Measurements from ENCODE around the gene TNNI3. TPM values are rescaled to one million over a fixed set of nuclear protein-coding genes. Genes with fewer than 3 reads are reported as not detected.
"Not testable (repeated sequence)": the region's sequence is repeated elsewhere in the genome, so short reads cannot be mapped to it uniquely, and the experiment has no call there.

TNNI3 gene
- 13.5 and 25.2 TPM in 2 replicates for total RNA-seq (2014; rRNA removed; shearing (Covaris generic))

DNA sequence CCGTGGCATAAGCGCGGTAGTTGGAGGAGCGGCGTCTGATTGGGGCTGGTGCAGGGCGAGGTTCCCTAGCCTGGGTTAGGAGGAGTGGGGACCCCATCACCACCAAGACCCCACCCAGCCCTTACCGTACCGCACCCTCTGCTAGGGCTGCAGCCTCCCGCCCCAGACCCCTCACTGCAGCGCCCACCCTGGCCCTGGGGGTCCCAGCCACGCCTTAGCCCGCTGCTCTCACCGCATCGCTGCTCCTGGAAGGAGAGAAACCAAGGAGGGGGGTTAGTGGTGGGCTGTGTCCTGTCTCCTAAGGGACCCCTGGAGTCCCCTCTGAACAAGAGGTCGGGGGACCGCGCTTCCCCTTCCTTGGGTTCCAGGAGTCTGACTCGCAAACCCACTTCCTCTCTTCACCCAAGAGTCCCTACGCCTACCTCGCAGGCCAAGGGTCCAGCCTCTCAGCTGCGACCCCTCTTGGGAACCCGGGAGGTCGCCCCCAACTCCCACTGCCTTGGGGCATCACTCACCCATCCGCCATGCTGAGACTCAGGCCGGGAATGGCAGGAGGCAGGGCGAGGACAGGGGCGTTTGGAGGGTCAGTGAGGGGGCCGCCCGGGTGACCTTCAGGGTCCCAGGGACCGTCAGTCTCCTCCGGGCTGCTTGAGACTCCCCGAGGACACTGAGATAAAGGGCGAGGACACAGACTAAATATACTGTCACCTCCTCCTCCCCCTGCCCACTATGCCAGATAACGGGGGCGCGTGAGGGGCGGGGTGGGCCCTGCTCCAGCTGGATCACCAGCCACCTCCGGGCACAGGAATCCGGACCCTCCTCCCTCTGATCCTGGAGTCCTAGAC, at the start of gene TNNI3:
TSS of gene TNNI3 (minus strand) at position 669 of the 845 bp plus-strand sequence. CDS start at position 526, 143 bp downstream.
- in situ Hi-C loops (cut with HindIII; ENCODE audit: low sequenced_read_pairs): no loop called here

GRCh38 chr19:55206664-55207500, 49.4 kb upstream of the TNNI3 start:
- no peak for DNase-seq (ENCODE audit: low spot score)
- in situ Hi-C loops (cut with HindIII; ENCODE audit: low sequenced_read_pairs): no loop called here

More for the DNA sequence above, at the start of gene TNNI3:
- no peak for DNase-seq (ENCODE audit: low spot score)

- DNase-seq (ENCODE audit: low spot score); in situ Hi-C loops (cut with HindIII; ENCODE audit: low sequenced_read_pairs): not testable (repeated sequence)
These were observed 44.7 kb upstream of the TNNI3 start for GRCh38 chr19:55202199-55202598.

- in situ Hi-C loops (cut with HindIII; ENCODE audit: low sequenced_read_pairs): no loop called here
These were observed 42.2 kb upstream of the TNNI3 start for GRCh38 chr19:55199620-55200204.

DNA sequence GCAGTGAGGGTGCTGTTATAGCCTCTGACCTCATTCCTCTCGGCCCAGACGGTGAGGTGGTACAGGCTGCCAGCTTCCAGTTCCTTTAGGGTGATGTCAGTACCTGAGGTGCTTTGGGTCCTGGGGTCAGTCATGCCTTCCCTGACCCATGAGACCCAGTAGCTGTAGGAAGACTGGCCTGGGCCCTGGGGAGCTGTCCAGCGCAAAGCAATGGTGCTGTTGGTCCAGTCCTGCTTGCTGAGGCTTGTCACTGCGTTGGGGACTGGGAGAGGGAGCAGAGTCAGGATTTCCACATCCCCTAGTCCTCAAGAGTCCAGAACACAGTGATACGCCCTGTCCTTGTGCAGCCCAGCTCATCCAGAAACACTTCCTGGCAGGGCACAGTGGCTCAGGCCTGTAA, 41.1 kb upstream of the TNNI3 start:
- no peak for DNase-seq (ENCODE audit: low spot score)
- in situ Hi-C loops (cut with HindIII; ENCODE audit: low sequenced_read_pairs): no loop called here

More at GRCh38 chr19:55199620-55200204, 42.2 kb upstream of the TNNI3 start:
- DNase-seq (ENCODE audit: low spot score): no peak

DNA sequence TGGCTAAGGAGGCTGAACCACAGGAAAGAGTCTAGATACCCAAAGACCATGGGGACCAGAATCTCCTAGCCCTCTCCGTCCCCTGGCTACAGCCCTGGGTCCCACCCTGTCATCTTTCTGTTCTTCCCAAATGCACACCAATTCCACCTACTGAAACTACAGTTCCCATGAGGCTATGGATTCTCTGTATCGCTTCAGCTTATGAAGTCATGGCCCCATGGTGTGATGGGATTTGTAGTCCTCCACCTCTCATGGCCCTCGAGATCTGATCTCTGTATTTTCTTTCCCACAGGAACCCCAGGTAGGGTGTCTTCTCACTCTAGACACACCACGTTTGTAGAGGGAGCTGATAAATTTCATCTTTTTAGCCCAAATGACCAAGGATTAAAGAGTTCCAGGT, 40.0 kb upstream of the TNNI3 start:
- in situ Hi-C loops (cut with HindIII; ENCODE audit: low sequenced_read_pairs): no loop called here
- peak; percentile 30 for DNase-seq (ENCODE audit: low spot score)

- DNase-seq (ENCODE audit: low spot score): no peak
- in situ Hi-C loops (cut with HindIII; ENCODE audit: low sequenced_read_pairs): no loop called here
These were observed 39.3 kb upstream of the TNNI3 start for GRCh38 chr19:55196803-55197202.

DNA sequence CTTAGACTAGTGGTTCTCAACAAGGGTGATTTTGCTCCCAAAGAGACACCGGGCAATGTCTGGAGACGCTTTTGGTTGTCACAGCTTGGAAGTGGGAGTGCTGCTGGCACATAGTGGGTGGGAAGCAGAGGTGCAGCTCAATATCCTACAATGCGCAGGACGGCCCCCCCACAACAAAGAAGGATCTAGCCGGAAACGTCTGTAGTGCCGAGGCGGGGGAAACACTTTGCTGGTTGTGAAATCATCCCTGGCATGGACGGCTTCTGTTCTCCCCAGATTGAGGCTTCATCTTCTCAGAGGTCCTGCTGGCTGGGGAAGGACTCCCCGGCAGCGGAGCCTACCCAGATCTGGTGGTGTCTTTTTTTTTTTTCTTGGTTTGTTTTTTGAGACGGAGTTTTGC, 35.9 kb upstream of the TNNI3 start:
- no peak for DNase-seq (ENCODE audit: low spot score)
- in situ Hi-C loops (cut with HindIII; ENCODE audit: low sequenced_read_pairs): no loop called here

GRCh38 chr19:55189403-55189835, 31.9 kb upstream of the TNNI3 start:
- in situ Hi-C loops (cut with HindIII; ENCODE audit: low sequenced_read_pairs): no loop called here
- no peak for DNase-seq (ENCODE audit: low spot score)

- DNase-seq (ENCODE audit: low spot score): no peak
- in situ Hi-C loops (cut with HindIII; ENCODE audit: low sequenced_read_pairs): no loop called here
These were observed 31.1 kb upstream of the TNNI3 start for GRCh38 chr19:55188625-55189024.

DNA sequence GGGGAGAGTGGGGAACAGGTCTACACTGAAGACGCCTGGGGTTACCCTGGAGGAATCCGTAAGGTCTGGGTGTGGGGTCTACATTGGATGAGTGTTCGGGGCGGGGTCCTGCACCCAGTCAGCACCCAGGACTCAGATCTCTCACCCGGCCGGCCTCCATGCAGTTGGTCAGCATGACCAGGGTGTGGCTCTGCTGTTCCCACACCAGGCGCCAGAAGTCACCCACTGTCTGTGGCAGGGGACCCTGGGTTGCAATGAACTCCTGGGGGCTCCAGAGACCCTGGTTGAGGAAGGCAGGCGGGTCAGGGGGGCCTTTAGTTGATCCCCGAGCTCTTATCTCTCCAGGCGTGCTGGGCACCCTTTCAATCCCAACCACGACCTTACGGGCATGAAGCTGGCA, 28.5 kb upstream of the TNNI3 start:
- in situ Hi-C loops (cut with HindIII; ENCODE audit: low sequenced_read_pairs): no loop called here
- DNase-seq (ENCODE audit: low spot score): no peak

DNA sequence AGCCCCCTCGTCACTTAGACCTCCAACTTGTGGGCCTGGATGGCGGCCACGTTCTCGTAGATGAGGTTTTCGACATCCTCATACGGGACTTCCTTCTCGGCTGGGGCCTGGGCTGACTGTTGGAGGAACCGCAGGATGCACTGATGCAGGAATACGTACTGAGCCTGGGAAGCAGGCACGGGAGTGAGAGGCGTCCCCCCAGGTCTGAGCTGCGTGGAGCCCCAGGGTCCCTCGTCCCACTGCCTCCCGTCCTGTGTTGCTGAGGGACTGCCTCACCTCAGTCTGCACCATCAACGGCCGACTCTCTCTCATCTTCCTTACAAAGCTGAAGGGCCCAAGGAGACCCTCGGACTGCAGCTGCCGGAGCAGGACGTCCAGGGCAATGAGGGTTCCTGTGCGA, 24.2 kb upstream of the TNNI3 start:
- in situ Hi-C loops (cut with HindIII; ENCODE audit: low sequenced_read_pairs): no loop called here
- DNase-seq (ENCODE audit: low spot score): no peak

DNA sequence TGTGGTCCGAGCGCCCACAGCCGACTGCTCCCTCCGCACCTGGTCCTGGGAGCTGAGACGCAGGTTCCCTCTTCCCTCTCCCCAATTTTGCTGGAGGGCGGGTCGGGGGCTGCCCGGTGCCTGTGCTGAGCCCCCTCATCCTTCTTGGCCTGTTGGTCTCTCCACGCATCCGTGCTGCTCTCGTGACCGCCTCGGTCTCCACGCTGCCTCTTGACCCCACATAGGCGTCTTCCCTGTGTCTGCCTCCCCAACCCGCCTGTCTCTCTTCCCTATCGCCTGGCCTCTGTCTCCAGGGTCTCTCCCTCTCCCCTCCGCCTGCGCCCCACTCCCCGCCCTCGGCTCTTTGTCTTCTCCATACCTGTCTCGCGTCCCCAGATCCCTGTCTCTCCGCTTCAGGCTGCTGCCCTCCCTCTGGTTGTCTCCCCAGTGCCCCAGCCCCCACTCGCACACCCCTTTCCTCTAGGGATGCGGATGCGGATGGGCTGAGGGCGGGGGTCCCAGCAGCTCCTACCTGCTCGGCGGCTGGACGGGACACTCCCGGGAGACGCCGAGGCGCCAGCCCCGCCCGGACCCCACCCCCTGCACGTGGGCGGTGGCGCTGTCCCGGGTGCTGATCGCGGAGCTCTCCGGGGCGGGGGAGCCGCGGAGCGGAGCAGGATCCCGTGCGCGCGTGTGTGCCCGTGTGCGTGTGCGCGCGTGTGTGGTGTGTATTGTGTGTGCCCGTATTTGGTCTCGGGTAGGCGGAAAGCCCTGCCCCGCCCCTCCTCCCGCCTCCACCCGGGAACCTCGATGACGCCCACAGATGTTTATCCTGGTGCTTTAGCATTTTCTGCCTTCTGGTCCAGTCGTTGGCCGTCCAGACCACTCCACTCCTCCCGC, 22.3 kb upstream of the TNNI3 start, which contains the start of gene SYT5:
TSS of gene SYT5 (minus strand) at position 684 of the 879 bp plus-strand sequence. CDS start 1,248 bp downstream, outside the sequence.
- DNase-seq (ENCODE audit: low spot score): no peak
- in situ Hi-C loops (cut with HindIII; ENCODE audit: low sequenced_read_pairs): loop anchor here (10.0 kb wide), 2 partner anchors 65 to 165 kb away; partner anchors contain the start of gene PPP1R12C

DNA sequence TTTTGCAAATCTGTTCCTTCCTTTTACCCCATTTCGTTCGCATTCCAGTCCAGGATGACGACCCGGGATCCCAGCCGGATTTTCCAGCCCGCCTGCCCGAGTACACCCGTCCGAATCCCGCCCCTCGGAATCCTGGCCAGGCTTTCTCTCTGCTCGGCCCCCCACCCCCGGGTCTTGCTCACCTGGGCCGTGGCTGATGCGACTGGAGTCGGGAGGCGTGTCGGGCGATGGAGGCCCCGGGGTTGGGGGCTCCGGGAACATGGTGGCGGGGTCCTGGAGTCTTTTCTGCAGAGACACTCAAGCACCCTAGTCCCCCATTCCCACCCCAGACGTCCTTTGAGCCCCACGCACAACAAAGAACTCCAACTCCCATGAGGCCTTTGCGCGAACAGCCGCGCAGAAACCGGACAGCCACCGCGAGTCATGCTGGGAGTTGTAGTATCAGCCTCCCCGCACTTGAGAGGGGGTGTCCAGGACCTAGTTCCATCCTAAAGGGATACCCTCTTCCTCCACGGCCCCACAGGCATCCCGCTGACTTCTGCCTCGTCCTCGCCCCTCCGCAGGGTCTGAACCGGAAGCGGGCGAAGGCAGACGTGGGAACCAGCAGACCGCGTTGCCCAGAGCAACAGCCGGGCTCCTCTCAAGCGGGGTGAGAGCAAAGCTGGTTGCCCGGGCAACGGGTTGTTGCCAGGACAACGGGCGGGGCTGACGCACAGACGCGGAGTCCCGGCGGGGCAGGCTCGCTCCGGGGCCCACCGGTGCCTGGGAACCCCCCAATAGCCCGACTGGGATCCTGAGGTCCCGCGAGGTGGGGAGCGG, 21.5 kb upstream of the TNNI3 start:
- DNase-seq (ENCODE audit: low spot score): peak; percentile 91
- in situ Hi-C loops (cut with HindIII; ENCODE audit: low sequenced_read_pairs): loop anchor here (10.0 kb wide), 2 partner anchors 64 to 166 kb away; partner anchors contain the start of gene PPP1R12C

DNA sequence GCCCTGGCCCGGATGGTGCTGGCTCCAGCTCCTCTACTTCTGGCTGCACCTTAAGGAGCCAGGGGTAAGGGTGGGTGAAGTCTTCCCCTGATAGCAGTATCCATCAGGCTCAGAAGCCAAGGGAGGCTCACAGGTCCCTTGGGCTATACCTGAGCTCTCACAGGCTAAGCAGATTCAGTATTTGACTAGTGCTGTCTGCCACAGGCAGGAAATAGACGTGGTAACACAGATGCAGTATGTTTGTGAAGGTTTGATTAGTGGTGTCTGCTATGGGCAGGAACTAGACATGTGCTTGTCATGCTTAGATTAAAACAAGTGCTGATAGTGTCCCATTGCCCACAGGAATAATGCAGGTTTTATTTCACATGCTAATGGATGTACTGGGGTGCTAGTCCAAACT, 18.5 kb upstream of the TNNI3 start:
- in situ Hi-C loops (cut with HindIII; ENCODE audit: low sequenced_read_pairs): loop anchor here (10.0 kb wide), 2 partner anchors 61 to 169 kb away; partner anchors contain the start of gene PPP1R12C

DNA sequence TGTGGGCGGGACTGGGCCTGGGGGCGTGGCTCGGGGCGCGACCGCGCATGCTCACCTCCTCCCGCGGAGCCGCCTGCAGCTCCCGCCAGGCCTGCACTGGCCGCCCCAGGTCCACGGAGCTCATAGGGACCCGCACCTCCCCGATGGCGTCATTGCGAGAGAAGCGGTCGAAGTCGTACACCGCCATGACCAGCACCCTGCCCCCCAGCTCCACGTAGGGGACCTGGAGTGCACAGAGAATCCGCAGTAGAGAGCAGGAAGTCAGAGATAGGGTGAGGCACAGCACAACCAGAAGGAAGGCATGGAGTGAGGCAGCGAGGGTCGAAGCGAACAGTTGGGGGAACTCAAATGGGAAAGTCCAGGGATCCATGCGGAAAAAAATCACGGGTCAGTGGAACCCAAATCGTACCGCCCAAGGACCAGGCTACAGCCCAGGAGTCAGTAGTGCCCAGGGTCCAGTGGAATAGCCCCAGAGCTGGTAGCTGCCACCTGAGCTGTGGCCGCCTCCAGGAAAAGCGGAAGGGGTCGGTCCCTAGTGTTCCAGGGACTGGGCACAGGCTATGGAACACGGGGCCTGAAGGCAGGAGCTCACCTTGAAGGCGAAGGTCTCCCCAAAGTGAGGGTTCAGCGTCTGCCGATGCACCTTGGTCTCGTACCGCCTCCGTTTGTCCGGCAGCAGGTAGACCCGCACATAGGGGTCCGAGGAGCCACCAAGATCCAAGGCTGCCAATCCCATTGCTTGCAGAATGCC, 17.8 kb upstream of the TNNI3 start:
- no peak for DNase-seq (ENCODE audit: low spot score)
- in situ Hi-C loops (cut with HindIII; ENCODE audit: low sequenced_read_pairs): loop anchor here (10.0 kb wide), 2 partner anchors 60 to 170 kb away; partner anchors contain the start of gene PPP1R12C

More for the DNA sequence above, 18.5 kb upstream of the TNNI3 start:
- DNase-seq (ENCODE audit: low spot score): no peak
